NCI-H748 treated with DMSO at 0.1 percent for 48 hours (cell line): ENCODE results near the gene ID3.

Source experiments
- DNase-seq: peaks from one replicate; lab custom pipeline; 2025; lab: John Stamatoyannopoulos, UW

Gene ID3

GRCh38 chr1:23526329-23527041 lies 32.8 kb downstream of the ID3 start:
- DNase-seq, result no peak

DNA sequence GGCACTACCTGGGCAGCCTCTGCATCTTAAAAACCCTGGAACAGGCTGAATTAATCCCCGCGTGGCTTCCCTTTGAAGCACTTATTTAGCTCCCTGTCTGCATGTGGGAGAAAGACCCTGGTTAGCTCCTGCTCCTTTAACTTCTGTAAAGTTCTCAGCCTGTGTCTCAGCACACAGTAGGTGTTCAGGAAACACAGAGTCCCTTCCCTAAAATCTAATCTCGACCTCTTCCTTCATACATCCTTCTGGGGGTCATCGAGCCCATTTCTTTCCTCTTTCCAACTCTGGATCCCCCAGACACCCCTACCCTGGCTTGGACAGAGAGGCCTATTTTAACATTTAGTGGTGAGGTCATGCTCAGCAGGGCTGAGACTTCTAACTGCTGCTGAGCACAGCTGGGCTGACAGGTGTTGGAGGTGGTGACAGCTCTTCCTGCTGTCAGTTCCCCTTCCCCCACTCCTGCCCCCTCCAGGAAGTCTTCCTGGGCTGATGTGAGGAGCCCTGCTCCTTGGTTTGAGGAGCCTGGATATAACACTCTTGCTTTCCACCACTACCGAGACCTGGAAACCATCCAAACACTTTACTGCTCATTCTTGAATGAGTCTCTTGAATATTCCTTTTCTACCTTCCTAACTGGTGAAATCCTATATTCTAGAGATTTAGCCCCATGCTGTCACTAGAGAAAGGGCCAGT lies 33.6 kb downstream of the ID3 start:
- DNase-seq, result peak; percentile 10

DNA sequence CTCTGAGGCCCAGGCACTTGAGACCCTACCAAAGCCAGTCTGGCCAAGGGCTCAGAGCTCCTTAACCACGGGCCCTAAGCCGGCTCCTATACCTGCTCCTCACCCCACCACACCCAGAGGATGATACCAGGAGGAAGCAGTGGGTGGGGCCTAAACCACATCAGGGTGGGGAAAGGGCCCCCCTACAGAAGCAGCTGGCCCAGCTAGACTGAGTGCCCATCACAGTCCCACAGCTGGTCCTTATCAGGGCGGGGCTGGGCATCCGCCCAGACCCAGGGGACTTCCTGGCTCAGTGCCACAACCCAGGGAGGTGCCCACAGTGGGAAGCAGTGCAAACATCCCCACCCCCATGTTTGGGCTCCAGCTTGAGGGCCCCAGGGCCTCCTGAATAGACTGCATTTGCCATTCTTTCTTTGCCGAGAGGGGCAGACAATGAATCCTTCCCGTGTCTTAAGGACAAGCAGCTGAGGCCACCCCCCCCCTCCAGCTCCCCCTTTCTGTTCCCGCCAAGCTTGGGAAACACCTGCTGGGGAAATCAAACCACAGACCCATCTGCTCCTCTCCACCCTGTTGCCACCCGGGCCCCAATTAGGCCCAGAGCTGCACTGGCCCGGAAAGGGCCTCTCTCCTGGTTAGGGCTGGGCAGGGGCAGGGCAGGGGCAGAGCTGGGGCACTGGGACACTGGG lies 34.4 kb downstream of the ID3 start:
- DNase-seq, result peak; percentile 73

GRCh38 chr1:23524163-23524562 lies 35.1 kb downstream of the ID3 start:
- no peak for DNase-seq

DNA sequence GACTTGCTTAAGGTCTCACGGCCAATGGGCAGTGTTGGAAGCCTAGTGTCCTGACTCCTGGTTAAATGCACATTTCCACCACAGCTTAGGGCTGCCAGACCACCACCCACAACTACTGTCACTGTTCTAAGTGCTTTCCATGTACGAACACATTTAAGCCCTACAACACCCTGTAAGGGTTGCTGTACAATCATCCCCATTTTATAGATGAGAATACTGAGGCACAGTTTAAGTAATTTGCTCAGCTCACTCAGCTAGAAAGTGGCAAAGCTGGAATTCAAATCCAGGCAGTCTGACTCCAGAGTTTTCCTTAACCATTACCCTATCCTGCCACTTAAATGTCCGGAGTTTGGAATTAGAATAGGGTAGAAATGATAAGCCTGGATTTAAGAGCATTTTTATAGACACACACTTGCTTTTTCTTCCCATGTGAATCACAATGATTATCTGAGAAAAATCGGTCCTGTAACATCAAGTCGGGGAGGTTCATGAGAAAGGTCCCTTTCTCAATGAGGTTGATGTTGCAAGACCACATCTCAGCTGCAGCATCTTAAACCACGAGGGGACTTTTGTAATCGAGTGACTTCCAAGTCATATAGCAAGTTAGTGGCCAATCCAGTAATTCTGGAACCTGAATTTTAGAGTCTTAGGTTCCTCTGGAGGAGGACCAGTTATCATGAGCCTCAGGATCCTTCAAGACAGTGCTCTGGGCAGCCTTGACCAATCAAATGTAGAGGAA lies 36.9 kb downstream of the ID3 start:
- no peak for DNase-seq

DNA sequence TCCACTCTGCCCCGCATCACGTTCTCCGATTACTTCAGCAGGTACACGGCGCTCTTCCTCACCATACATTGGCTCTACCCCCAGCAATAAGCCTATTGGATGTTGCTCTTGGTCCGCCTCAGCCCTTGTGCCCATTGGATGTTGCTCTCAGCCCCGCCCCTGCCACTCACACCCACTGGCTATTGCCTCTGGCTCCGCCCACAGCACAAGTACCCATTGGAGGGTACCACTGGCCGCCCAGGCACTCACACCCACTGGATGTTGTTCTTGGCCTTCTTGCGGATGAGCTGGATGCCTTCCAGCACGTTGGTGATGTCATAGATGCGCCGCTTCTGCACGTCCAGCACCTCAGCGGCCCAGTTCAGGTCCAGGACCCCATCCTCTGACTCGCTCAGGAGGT lies 37.7 kb downstream of the ID3 start:
- DNase-seq, result no peak

DNA sequence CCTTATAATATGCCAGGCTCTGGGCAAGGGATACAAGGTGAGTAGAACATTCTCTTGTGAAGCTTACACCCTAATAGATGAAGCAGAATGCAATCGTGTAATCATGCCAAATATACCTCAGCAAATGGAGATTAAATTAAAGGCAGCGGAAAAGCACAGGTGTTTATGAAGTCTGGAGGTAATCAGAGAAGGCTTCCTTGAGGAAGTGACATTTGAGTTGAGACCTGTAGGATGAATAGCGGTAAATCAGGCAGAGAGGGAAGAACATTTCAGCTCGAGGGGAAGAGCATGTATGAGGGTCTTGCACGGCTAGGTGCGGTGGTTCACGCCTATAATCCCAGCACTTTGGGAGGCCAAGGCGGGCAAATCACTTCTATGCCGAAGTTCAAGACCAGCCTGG lies 41.7 kb downstream of the ID3 start:
- no peak for DNase-seq

- no peak for DNase-seq
Observed at GRCh38 chr1:23515905-23516304, 43.4 kb downstream of the ID3 start.

- no peak for DNase-seq
Observed at GRCh38 chr1:23514111-23514679, 45.1 kb downstream of the ID3 start.

DNA sequence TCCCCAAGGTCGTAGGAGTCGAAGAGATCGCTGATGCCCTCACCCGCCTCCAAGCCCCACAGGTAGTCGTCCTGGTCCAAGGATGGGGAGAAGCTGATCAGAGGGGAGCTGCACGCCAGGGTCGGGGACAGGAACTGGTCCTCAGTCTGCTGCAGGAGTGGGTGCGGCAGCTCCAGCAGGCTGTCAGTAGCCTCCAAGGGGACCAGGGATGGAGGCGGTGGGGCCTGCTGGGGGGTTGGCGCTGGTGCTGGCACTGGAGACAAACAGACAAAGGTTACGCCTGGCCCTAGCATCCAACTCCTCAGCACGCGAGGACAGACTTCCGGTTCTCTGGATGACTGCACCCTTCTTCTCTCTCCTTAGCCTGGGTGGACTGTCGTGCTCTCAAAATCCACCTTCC lies 49.4 kb downstream of the ID3 start:
- no peak for DNase-seq
